Thoracic aorta (tissue), 2 donors: Measurements from ENCODE around the gene MAGI1. TPM values are rescaled to one million over a fixed set of nuclear protein-coding genes. Genes with fewer than 3 reads are reported as not detected.
A peak's percentile ranks its signal among the peaks of the same experiment; 100 is the strongest.

ENCODE experiments used
- ATAC-seq: fragments of 150-250 bp; one replicate; pipeline ENCODE4 v1.8.0; 2017; ENCODE audit warnings: low read depth; ENCODE audit not compliant: insufficient number of reproducible peaks, low FRiP score
- DNase-seq: peaks from one replicate; pipeline ENCODE4 v3.0.0-alpha.2; 2020; ENCODE audit warnings: low spot score
- H3K27ac ChIP-seq, 2 donors: fragments of 200-600 bp; sonication (generic); 1 replicate in 1 of 2; 2 replicates in 1 of 2; pipeline ENCODE4 v1.5.1; 2016; ENCODE audit warnings: mild to moderate bottlenecking in 2 of 2, moderate library complexity in 2 of 2
- H3K27me3 ChIP-seq: fragments of 200-600 bp; sonication (generic); replicated peaks from 2 replicates; pipeline ENCODE4 v1.6.0; 2016; ENCODE audit warnings: mild to moderate bottlenecking; ENCODE audit not compliant: insufficient read depth
- H3K36me3 ChIP-seq: fragments of 200-600 bp; sonication (generic); one replicate; pipeline ENCODE4 v1.5.1; 2016
- H3K4me1 ChIP-seq, 2 donors: fragments of 200-600 bp; sonication (generic); 1 replicate in 1 of 2; 2 replicates in 1 of 2; pipeline versions ENCODE4 v1.5.1 to v1.6.0; 2016; ENCODE audit warnings: low read depth in 2 of 2, mild to moderate bottlenecking in 1 of 2; ENCODE audit not compliant: control insufficient read depth in 1 of 2
- H3K4me3 ChIP-seq: fragments of 200-600 bp; sonication (generic); 2 replicates; pipeline ENCODE4 v1.5.1; 2016; ENCODE audit warnings: mild to moderate bottlenecking
- H3K9me3 ChIP-seq: fragments of 200-600 bp; sonication (generic); 2 replicates; pipeline ENCODE4 v1.5.1; 2016
- total RNA-seq, 2 donors: library from RNA; depleted of rRNA; stranded (reverse); fragments of >200 nt; gene quantifications; one replicate each; pipeline versions ENCODE4 v1.1.0 to v1.2.3, GENCODE V29; 2016
- TF ChIP-seq, protein P1 (sequence below): fragments of 200-600 bp; sonication (generic); IDR thresholded peaks from one replicate; pipeline ENCODE4 v1.5.1; 2019; ENCODE audit warnings: antibody characterized with exemption

MAGI1 gene
- total RNA-seq, 2 donors from 2014 or later: 48.2 to 88.5 TPM

GRCh38 chr3:65627062-65627461 is 411.7 kb downstream of the MAGI1 start:
- no peaks in the 10 kb centered on the region for H3K36me3 ChIP-seq
- no peak overlapping the region for H3K4me3 ChIP-seq
- no peak for DNase-seq
- H3K27me3 ChIP-seq: no peaks in the 10 kb centered on the region
- H3K9me3 ChIP-seq: no peaks in the 10 kb centered on the region
- no peak overlapping the region for H3K27ac ChIP-seq
- peaks cover 0 to 14% of the 10 kb centered on the region in 2 donors for H3K4me1 ChIP-seq
- TF ChIP-seq, protein P1, sequence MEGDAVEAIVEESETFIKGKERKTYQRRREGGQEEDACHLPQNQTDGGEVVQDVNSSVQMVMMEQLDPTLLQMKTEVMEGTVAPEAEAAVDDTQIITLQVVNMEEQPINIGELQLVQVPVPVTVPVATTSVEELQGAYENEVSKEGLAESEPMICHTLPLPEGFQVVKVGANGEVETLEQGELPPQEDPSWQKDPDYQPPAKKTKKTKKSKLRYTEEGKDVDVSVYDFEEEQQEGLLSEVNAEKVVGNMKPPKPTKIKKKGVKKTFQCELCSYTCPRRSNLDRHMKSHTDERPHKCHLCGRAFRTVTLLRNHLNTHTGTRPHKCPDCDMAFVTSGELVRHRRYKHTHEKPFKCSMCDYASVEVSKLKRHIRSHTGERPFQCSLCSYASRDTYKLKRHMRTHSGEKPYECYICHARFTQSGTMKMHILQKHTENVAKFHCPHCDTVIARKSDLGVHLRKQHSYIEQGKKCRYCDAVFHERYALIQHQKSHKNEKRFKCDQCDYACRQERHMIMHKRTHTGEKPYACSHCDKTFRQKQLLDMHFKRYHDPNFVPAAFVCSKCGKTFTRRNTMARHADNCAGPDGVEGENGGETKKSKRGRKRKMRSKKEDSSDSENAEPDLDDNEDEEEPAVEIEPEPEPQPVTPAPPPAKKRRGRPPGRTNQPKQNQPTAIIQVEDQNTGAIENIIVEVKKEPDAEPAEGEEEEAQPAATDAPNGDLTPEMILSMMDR: no peak
- no peak for ATAC-seq

DNA sequence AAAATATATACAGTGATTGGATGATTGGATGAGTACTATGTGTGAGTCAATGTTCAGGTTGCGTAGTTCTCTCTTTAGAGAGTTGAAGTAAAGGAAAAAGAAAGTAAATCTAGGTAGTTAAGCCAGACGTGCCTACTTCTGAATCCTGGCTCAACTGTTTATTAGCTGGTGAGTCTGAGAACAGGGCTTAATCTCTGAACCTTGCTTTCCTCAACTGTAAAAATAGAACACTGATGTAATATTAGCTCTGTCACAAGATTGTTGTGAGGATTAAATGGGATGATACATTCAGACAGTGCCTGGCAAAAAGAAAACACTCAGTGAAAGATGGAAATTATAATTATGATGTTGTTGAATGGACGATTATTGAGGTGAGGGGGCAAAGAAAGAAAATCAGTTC is 413.4 kb downstream of the MAGI1 start:
- no peak for DNase-seq
- Histone ChIP-seq H3K36me3 (no peaks in the 10 kb centered on the region), H3K9me3 (no peaks in the 10 kb centered on the region), H3K4me1 (peaks cover 0 to 10% of the 10 kb centered on the region in 2 donors), H3K27me3 (no peaks in the 10 kb centered on the region), H3K27ac (no peak overlapping the region), H3K4me3 (no peak overlapping the region)
- TF ChIP-seq, protein P1: no peak
- no peak for ATAC-seq

GRCh38 chr3:65623362-65623761 is 415.4 kb downstream of the MAGI1 start:
- ATAC-seq: no peak
- Histone ChIP-seq H3K36me3 (no peaks in the 10 kb centered on the region), H3K4me1 (peaks cover 0 to 27% of the 10 kb centered on the region in 2 donors), H3K4me3 (no peak overlapping the region), H3K27ac (no peak overlapping the region), H3K9me3 (no peaks in the 10 kb centered on the region), H3K27me3 (no peaks in the 10 kb centered on the region)
- no peak for DNase-seq
- TF ChIP-seq, protein P1: no peak

- Histone ChIP-seq H3K27me3 (no peaks in the 10 kb centered on the region), H3K4me3 (no peak overlapping the region), H3K9me3 (no peaks in the 10 kb centered on the region), H3K27ac (peak overlapping the region in 1 of 2 donors; percentile 20), H3K4me1 (peaks cover 0 to 23% of the 10 kb centered on the region in 2 donors), H3K36me3 (no peaks in the 10 kb centered on the region)
- no peak for DNase-seq
- TF ChIP-seq, protein P1: no peak
- ATAC-seq: no peak
These were observed 418.8 kb downstream of the MAGI1 start for GRCh38 chr3:65619888-65620287.

DNA sequence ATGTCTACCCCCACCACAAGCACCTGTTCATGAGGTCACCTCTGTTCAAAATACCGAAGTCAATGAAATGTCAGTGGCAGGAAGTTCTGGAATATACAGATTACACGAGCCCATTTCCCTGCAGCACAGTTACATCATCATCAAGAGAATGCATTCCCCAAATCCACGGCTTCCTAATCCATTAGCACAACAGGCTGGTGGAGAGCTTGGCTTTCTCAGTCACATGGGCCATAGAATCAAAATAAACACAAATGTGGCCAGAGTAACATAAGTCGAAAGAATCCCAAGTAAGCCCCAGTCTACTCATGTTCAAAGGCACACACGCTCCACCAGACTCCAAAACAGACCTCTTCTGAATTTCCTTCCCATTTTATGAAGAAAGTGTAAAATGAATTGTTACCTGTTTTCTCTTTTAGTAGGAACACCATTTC is 419.3 kb downstream of the MAGI1 start:
- H3K27ac ChIP-seq: peak overlapping the region in 1 of 2 donors; percentile 20
- peak; percentile 36 for ATAC-seq

More for the DNA sequence above, 419.3 kb downstream of the MAGI1 start:
- H3K4me1 ChIP-seq: peaks cover 0 to 22% of the 10 kb centered on the region in 2 donors
- H3K27me3 ChIP-seq: no peaks in the 10 kb centered on the region
- H3K4me3 ChIP-seq: no peak overlapping the region
- TF ChIP-seq, protein P1: no peak
- no peak for DNase-seq
- no peaks in the 10 kb centered on the region for H3K9me3 ChIP-seq
- no peaks in the 10 kb centered on the region for H3K36me3 ChIP-seq
